ENCODE data around the gene EPHA3.

EPHA3 gene

GRCh38 chr3:89171687-89172545 lies 64.5 kb downstream of the EPHA3 start:
- TF ChIP-seq GATA2 (IDR thresholded peaks at IDR 0.05; ENCODE audit: low read depth, low read length) (no peak), GATA3 (IDR thresholded peaks at IDR 0.05; ENCODE audit: low read depth, low read length) (no peak)

GRCh38 chr3:89173546-89173945 lies 66.1 kb downstream of the EPHA3 start:
- TF ChIP-seq GATA3 (IDR thresholded peaks at IDR 0.05; ENCODE audit: low read depth, low read length) (no peak), GATA2 (IDR thresholded peaks at IDR 0.05; ENCODE audit: low read depth, low read length) (no peak)

GRCh38 chr3:89179355-89180001 lies 72.1 kb downstream of the EPHA3 start:
- TF ChIP-seq GATA3 (IDR thresholded peaks at IDR 0.05; ENCODE audit: low read depth, low read length) (no peak), GATA2 (IDR thresholded peaks at IDR 0.05; ENCODE audit: low read depth, low read length) (no peak)

- TF ChIP-seq GATA3 (IDR thresholded peaks at IDR 0.05; ENCODE audit: low read depth, low read length) (no peak), GATA2 (IDR thresholded peaks at IDR 0.05; ENCODE audit: low read depth, low read length) (no peak)
Measured at GRCh38 chr3:89180334-89180733, 72.9 kb downstream of the EPHA3 start.

GRCh38 chr3:89182056-89182455 lies 74.6 kb downstream of the EPHA3 start:
- TF ChIP-seq GATA2 (IDR thresholded peaks at IDR 0.05; ENCODE audit: low read depth, low read length) (no peak), GATA3 (IDR thresholded peaks at IDR 0.05; ENCODE audit: low read depth, low read length) (no peak)

GRCh38 chr3:89184151-89184995 lies 77.0 kb downstream of the EPHA3 start:
- TF ChIP-seq GATA2 (IDR thresholded peaks at IDR 0.05; ENCODE audit: low read depth, low read length) (no peak), GATA3 (IDR thresholded peaks at IDR 0.05; ENCODE audit: low read depth, low read length) (no peak)

GRCh38 chr3:89186456-89186855 lies 79.0 kb downstream of the EPHA3 start:
- TF ChIP-seq GATA2 (IDR thresholded peaks at IDR 0.05; ENCODE audit: low read depth, low read length), result no peak
- TF ChIP-seq GATA3 (IDR thresholded peaks at IDR 0.05; ENCODE audit: low read depth, low read length), result no peak

- TF ChIP-seq GATA3 (IDR thresholded peaks at IDR 0.05; ENCODE audit: low read depth, low read length), result no peak
- no peak for TF ChIP-seq GATA2 (IDR thresholded peaks at IDR 0.05; ENCODE audit: low read depth, low read length)
Measured at GRCh38 chr3:89198591-89198990, 91.2 kb downstream of the EPHA3 start.

GRCh38 chr3:89212619-89213018 lies 105.2 kb downstream of the EPHA3 start:
- TF ChIP-seq GATA2 (IDR thresholded peaks at IDR 0.05; ENCODE audit: low read depth, low read length), result no peak
- TF ChIP-seq GATA3 (IDR thresholded peaks at IDR 0.05; ENCODE audit: low read depth, low read length), result no peak

- TF ChIP-seq GATA2 (IDR thresholded peaks at IDR 0.05; ENCODE audit: low read depth, low read length), result no peak
- no peak for TF ChIP-seq GATA3 (IDR thresholded peaks at IDR 0.05; ENCODE audit: low read depth, low read length)
Measured at GRCh38 chr3:89216016-89216739, 108.8 kb downstream of the EPHA3 start.

- TF ChIP-seq GATA2 (IDR thresholded peaks at IDR 0.05; ENCODE audit: low read depth, low read length), result no peak
- no peak for TF ChIP-seq GATA3 (IDR thresholded peaks at IDR 0.05; ENCODE audit: low read depth, low read length)
Measured at GRCh38 chr3:89217148-89217685, 109.8 kb downstream of the EPHA3 start.

GRCh38 chr3:89221924-89222323 lies 114.5 kb downstream of the EPHA3 start:
- TF ChIP-seq GATA3 (IDR thresholded peaks at IDR 0.05; ENCODE audit: low read depth, low read length), result no peak

- no peak for TF ChIP-seq GATA2 (IDR thresholded peaks at IDR 0.05; ENCODE audit: low read depth, low read length)
- TF ChIP-seq GATA3 (IDR thresholded peaks at IDR 0.05; ENCODE audit: low read depth, low read length), result no peak
Measured at GRCh38 chr3:89223188-89223587, 115.8 kb downstream of the EPHA3 start.

Measured in SH-SY5Y (cell line).